ENCODE measurements around the gene KDM4B. TPM values are rescaled to one million over a fixed set of nuclear protein-coding genes. Genes with fewer than 3 reads are reported as not detected.

Gene KDM4B
- total and polyA plus RNA-seq, 9 donors: 5.2 to 62.9 (median 46.4) TPM

DNA sequence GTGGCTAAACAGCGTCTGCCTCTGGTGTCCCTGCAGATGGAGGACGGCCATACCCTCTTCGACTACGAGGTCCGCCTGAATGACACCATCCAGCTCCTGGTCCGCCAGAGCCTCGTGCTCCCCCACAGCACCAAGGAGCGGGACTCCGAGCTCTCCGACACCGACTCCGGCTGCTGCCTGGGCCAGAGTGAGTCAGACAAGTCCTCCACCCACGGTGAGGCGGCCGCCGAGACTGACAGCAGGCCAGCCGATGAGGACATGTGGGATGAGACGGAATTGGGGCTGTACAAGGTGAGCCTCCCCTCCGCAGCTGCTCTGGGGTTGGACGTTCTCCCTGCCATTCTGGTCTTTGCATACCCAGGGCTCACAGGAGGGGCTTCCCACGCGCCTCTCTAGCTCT lies 39.7 kb upstream of the KDM4B start:
- intact Hi-C loops (cut with DNase I): loop anchor here in 1 of 4 donors (5.0 kb wide), 1 partner anchor 38 kb away; the partner anchor contains the start of gene KDM4B
- TF ChIP-seq EP300 (IDR thresholded peaks at IDR 0.05): no peak
- TF ChIP-seq, protein P1, sequence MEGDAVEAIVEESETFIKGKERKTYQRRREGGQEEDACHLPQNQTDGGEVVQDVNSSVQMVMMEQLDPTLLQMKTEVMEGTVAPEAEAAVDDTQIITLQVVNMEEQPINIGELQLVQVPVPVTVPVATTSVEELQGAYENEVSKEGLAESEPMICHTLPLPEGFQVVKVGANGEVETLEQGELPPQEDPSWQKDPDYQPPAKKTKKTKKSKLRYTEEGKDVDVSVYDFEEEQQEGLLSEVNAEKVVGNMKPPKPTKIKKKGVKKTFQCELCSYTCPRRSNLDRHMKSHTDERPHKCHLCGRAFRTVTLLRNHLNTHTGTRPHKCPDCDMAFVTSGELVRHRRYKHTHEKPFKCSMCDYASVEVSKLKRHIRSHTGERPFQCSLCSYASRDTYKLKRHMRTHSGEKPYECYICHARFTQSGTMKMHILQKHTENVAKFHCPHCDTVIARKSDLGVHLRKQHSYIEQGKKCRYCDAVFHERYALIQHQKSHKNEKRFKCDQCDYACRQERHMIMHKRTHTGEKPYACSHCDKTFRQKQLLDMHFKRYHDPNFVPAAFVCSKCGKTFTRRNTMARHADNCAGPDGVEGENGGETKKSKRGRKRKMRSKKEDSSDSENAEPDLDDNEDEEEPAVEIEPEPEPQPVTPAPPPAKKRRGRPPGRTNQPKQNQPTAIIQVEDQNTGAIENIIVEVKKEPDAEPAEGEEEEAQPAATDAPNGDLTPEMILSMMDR (IDR thresholded peaks at IDR 0.05): no peak
- TF ChIP-seq POLR2A (IDR thresholded peaks at IDR 0.05): no peak
- Histone ChIP-seq H3K27me3 (no peaks in the 10 kb centered on the region), H3K4me3 (no peak overlapping the region), H3K27ac (no peak overlapping the region), H3K36me3 (no peaks in the 10 kb centered on the region), H3K9me3 (no peaks in the 10 kb centered on the region), H3K4me1 (ENCODE audit: insufficient read depth) (peaks cover 4% of the 10 kb centered on the region)
- 66 to 87% (median 70%) methylated on average over 22 of the region's 22 CpGs for WGBS, 3 donors
- DNase-seq: peak in 3 of 5 donors; percentile 33 to 61 (median 46)

DNA sequence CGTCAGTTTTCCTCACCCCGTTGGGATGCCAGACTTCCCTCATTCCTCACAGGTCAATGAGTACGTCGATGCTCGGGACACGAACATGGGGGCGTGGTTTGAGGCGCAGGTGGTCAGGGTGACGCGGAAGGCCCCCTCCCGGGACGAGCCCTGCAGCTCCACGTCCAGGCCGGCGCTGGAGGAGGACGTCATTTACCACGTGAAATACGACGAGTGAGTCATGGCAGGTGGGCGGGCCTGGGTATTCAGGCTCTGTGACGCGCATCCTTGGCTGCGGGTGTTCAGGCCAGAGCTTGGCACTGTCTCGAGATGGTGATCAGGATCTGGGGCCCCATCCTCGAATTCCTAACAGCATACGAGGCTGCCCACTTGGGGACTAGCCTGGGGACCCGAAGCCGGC lies 38.2 kb upstream of the KDM4B start:
- Histone ChIP-seq H3K4me3 (no peak overlapping the region), H3K27ac (no peak overlapping the region), H3K4me1 (ENCODE audit: insufficient read depth) (peaks cover 4% of the 10 kb centered on the region), H3K36me3 (no peaks in the 10 kb centered on the region), H3K9me3 (no peaks in the 10 kb centered on the region), H3K27me3 (no peaks in the 10 kb centered on the region)
- TF ChIP-seq, protein P1 (IDR thresholded peaks at IDR 0.05): no peak
- TF ChIP-seq POLR2A (IDR thresholded peaks at IDR 0.05): no peak
- TF ChIP-seq EP300 (IDR thresholded peaks at IDR 0.05): no peak
- intact Hi-C loops (cut with DNase I): no loop called here
- no peak for DNase-seq
- WGBS, 3 donors: 89 to 90% (median 89%) methylated on average over 28 of the region's 28 CpGs

DNA sequence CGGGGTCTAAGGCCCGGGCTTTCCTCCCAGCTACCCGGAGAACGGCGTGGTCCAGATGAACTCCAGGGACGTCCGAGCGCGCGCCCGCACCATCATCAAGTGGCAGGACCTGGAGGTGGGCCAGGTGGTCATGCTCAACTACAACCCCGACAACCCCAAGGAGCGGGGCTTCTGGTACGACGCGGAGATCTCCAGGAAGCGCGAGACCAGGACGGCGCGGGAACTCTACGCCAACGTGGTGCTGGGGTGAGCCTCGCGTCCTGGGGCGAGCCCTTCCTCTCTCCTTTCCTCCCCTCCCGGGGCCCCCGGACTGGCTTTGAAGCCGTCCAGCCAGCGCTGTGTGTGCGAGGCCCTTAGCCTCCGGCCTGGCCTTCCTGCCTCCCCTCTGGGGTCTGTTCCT lies 36.2 kb upstream of the KDM4B start:
- Histone ChIP-seq H3K27me3 (no peaks in the 10 kb centered on the region), H3K4me1 (ENCODE audit: insufficient read depth) (no peaks in the 10 kb centered on the region), H3K9me3 (no peaks in the 10 kb centered on the region), H3K36me3 (no peaks in the 10 kb centered on the region), H3K4me3 (no peak overlapping the region), H3K27ac (no peak overlapping the region)
- intact Hi-C loops (cut with DNase I): no loop called here
- DNase-seq: no peak
- TF ChIP-seq POLR2A (IDR thresholded peaks at IDR 0.05): no peak
- 96 to 97% (median 96%) methylated on average over 32 of the region's 32 CpGs for WGBS, 3 donors

DNA sequence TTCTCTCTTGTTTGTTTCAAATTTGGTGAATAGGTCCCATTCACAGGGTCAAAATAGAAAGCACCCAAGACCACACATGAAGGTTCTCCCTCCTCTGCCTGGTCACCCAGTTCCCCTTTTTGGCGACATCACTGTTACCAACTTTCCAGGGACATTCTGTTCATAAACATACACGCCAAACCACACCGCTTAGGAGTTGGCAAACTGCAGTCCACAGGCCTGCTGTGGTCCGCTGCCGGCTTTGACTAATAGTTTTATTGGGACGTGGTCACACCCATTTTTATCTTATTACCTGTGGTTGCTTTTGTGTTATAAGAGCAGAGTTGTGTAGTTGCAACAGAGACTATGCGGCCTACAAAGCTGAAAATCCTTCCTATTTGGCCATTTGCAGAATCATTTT lies 35.4 kb upstream of the KDM4B start:
- no peak for DNase-seq
- Histone ChIP-seq H3K36me3 (no peaks in the 10 kb centered on the region), H3K9me3 (no peaks in the 10 kb centered on the region), H3K4me3 (no peak overlapping the region), H3K27me3 (no peaks in the 10 kb centered on the region), H3K27ac (no peak overlapping the region), H3K4me1 (ENCODE audit: insufficient read depth) (no peaks in the 10 kb centered on the region)
- WGBS, 3 donors: 76 to 85% (median 80%) methylated on average over 7 of the region's 7 CpGs
- TF ChIP-seq EP300 (IDR thresholded peaks at IDR 0.05): no peak
- TF ChIP-seq POLR2A (IDR thresholded peaks at IDR 0.05): no peak
- TF ChIP-seq, protein P1 (IDR thresholded peaks at IDR 0.05): no peak
- intact Hi-C loops (cut with DNase I): no loop called here

DNA sequence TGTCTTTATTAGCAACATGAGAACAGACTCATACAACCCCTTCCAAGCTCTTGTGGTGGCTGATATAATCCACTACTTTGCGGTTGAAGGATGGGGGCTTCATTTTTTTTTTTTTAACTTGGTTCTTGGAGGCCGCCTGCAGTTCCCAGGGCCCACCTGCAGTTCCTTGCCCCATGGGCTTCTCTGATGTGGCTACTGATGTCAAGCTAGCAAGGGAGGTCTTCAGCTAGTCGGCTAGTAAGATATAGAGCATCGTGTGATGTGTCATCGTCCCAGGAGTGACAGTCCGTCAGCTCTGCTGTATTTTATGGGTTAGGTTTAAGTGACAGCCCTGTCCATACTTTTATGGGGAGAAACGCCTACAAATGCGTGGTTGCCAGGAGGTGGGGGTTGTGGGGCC lies 33.5 kb upstream of the KDM4B start:
- no peak for DNase-seq
- no peaks in the 10 kb centered on the region for H3K9me3 ChIP-seq
- no peak overlapping the region for H3K4me3 ChIP-seq
- TF ChIP-seq, protein P1 (IDR thresholded peaks at IDR 0.05): no peak
- TF ChIP-seq EP300 (IDR thresholded peaks at IDR 0.05) (no peak), POLR2A (IDR thresholded peaks at IDR 0.05) (no peak)
- H3K4me1 ChIP-seq (ENCODE audit: insufficient read depth): no peaks in the 10 kb centered on the region
- H3K36me3 ChIP-seq: no peaks in the 10 kb centered on the region
- 92 to 97% (median 94%) methylated on average over 8 of the region's 8 CpGs for WGBS, 3 donors
- no peak overlapping the region for H3K27ac ChIP-seq
- H3K27me3 ChIP-seq: no peaks in the 10 kb centered on the region
- intact Hi-C loops (cut with DNase I): no loop called here
